GM23338 (cell line): Measurements from ENCODE around the gene CLCN6. TPM values are rescaled to one million over a fixed set of nuclear protein-coding genes. Genes with fewer than 3 reads are reported as not detected.

Experiments used
- ATAC-seq: fragments of 200-7000 bp; cut with Tn5 transposase; 3 replicates; pipeline ENCODE4 v1.9.1; 2020
- DNase-seq: peaks from one replicate; pipeline ENCODE4 v3.0.0-alpha.2; 2015; ENCODE audit warnings: low spot score
- H2AFZ ChIP-seq: fragments of 200-600 bp; sonication (generic); 2 replicates; pipeline ENCODE4 v1.8.0; 2016; ENCODE audit warnings: antibody characterized with exemption, mild to moderate bottlenecking, moderate library complexity
- H3F3A ChIP-seq: fragments of 200-600 bp; sonication (generic); replicated peaks from 2 replicates; pipeline ENCODE4 v1.8.0; 2017; ENCODE audit warnings: antibody characterized with exemption, mixed run types, low read depth
- H3K27ac ChIP-seq: fragments of 200-600 bp; sonication (generic); 2 replicates; pipeline ENCODE4 v1.6.1; 2016; ENCODE audit warnings: low read depth
- H3K27me3 ChIP-seq: fragments of 200-600 bp; sonication (generic); 2 replicates; pipeline ENCODE4 v1.8.0; 2016; ENCODE audit warnings: mild to moderate bottlenecking, mixed run types, moderate library complexity; ENCODE audit not compliant: insufficient read depth
- H3K36me3 ChIP-seq: fragments of 200-600 bp; sonication (generic); 2 replicates; pipeline ENCODE4 v1.8.0; 2016; ENCODE audit warnings: mild to moderate bottlenecking; ENCODE audit not compliant: insufficient read depth
- H3K4me1 ChIP-seq: fragments of 200-600 bp; sonication (generic); 2 replicates; pipeline ENCODE4 v1.8.0; 2016; ENCODE audit warnings: mild to moderate bottlenecking, moderate library complexity; ENCODE audit not compliant: insufficient read depth
- H3K4me2 ChIP-seq: fragments of 200-600 bp; sonication (generic); 2 replicates; pipeline ENCODE4 v1.7.1; 2017; ENCODE audit warnings: mixed run types
- H3K4me3 ChIP-seq: fragments of 200-600 bp; sonication (generic); 2 replicates; pipeline ENCODE4 v1.6.1; 2016; ENCODE audit warnings: mixed run types
- H3K79me2 ChIP-seq: fragments of 200-600 bp; sonication (generic); replicated peaks from 2 replicates; pipeline ENCODE4 v1.8.0; 2017; ENCODE audit warnings: mild to moderate bottlenecking; ENCODE audit not compliant: insufficient read depth
- H3K9me2 ChIP-seq: fragments of 200-600 bp; sonication (generic); 2 replicates; pipeline ENCODE4 v1.8.0; 2017; ENCODE audit not compliant: insufficient read depth
- H4K20me1 ChIP-seq: fragments of 200-600 bp; sonication (generic); replicated peaks from 2 replicates; pipeline ENCODE4 v1.8.0; 2017; ENCODE audit warnings: mild to moderate bottlenecking; ENCODE audit not compliant: insufficient read depth
- H3K27ac Mint-ChIP-seq: 2 replicates; pipeline ENCODE4 v1.8.0; 2020; ENCODE audit warnings: inconsistent platforms, mild to moderate bottlenecking, moderate library complexity, mixed read lengths
- H3K27me3 Mint-ChIP-seq: 3 replicates; pipeline ENCODE4 v1.8.0; 2022; ENCODE audit warnings: low read depth, mild to moderate bottlenecking, moderate library complexity, mixed read lengths, inconsistent platforms; ENCODE audit not compliant: insufficient read depth, poor library complexity
- H3K36me3 Mint-ChIP-seq: 3 replicates; pipeline ENCODE4 v1.8.0; 2021; ENCODE audit warnings: low read depth, mild to moderate bottlenecking, inconsistent platforms, moderate library complexity, mixed read lengths
- H3K4me1 Mint-ChIP-seq: 3 replicates; pipeline ENCODE4 v1.8.0; 2020; ENCODE audit warnings: mild to moderate bottlenecking, inconsistent platforms, mixed read lengths
- H3K4me3 Mint-ChIP-seq: 3 replicates; pipeline ENCODE4 v1.8.0; 2021; ENCODE audit warnings: moderate library complexity, mild to moderate bottlenecking, inconsistent platforms, mixed read lengths
- H3K9me3 Mint-ChIP-seq: 3 replicates; pipeline ENCODE4 v1.8.0; 2020; ENCODE audit warnings: moderate library complexity, mild to moderate bottlenecking, inconsistent platforms, mixed read lengths
- CTCF ChIP-seq, 2 experiments: fragments of 200-600 bp in 1 of 2; sonication (generic) in 1 of 2; conservative IDR thresholded peaks; 2 replicates each; pipeline versions ENCODE4 v1.5.1 to v1.6.1; 2016 to 2017; ENCODE audit warnings: antibody characterized with exemption in 2 of 2, low read depth in 2 of 2, mild to moderate bottlenecking in 2 of 2, moderate library complexity in 1 of 2
- EZH2 ChIP-seq: fragments of 200-600 bp; sonication (generic); IDR thresholded peaks from one replicate; pipeline ENCODE4 v1.8.0; 2017; ENCODE audit warnings: antibody characterized with exemption, mild to moderate bottlenecking, low read depth; ENCODE audit not compliant: unreplicated experiment
- EZH2phosphoT487 ChIP-seq: fragments of 200-600 bp; sonication (generic); IDR thresholded peaks from one replicate; pipeline ENCODE4 v1.8.1; 2018; ENCODE audit warnings: antibody characterized with exemption; ENCODE audit not compliant: unreplicated experiment
- NANOG ChIP-seq: IDR thresholded peaks from 2 replicates; pipeline ENCODE4 v1.6.1; 2016; ENCODE audit warnings: antibody characterized with exemption, borderline replicate concordance
- POLR2AphosphoS5 ChIP-seq: IDR thresholded peaks from 2 replicates; pipeline ENCODE4 v1.6.1; 2016; ENCODE audit warnings: antibody characterized with exemption, low read depth
- STAT1 ChIP-seq: IDR thresholded peaks from one replicate; pipeline ENCODE4 v1.6.1; 2016; ENCODE audit warnings: antibody characterized with exemption; ENCODE audit not compliant: unreplicated experiment
- ZNF114 ChIP-seq: fragments of 250-450 bp; sonication (Bioruptor Pico); IDR thresholded peaks from 2 replicates; pipeline ENCODE4 v1.5.0; 2020; ENCODE audit warnings: mild to moderate bottlenecking, moderate library complexity
- ZNF331 ChIP-seq: fragments of 250-450 bp; sonication (Bioruptor Pico); IDR thresholded peaks from 2 replicates; pipeline ENCODE4 v1.5.0; 2020; ENCODE audit warnings: low read depth, mild to moderate bottlenecking, moderate library complexity
- ZNF462 ChIP-seq: fragments of 250-450 bp; sonication (Bioruptor Pico); IDR thresholded peaks from 2 replicates; pipeline ENCODE4 v1.5.0; 2020; ENCODE audit warnings: mild to moderate bottlenecking, moderate library complexity
- polyA plus RNA-seq: library from polyadenylated mRNA; unstranded; fragments of >200 nt; fragmentation: Nextera tagmentation; extraction: Ambion mirVana; gene quantifications from 2 replicates; pipeline ENCODE4 v1.2.1, GENCODE V29; 2016
- total RNA-seq: library from RNA; depleted of rRNA; stranded (reverse); fragments of >200 nt; shearing (Covaris generic); gene quantifications from 2 replicates; pipeline ENCODE4 v1.2.3, GENCODE V29; 2014

The CLCN6 gene
- total and polyA plus RNA-seq, 2 experiments from 2014 or later = 16.0 to 22.6 TPM

- TF ChIP-seq ZNF462 (CRISPR knock-in tag) (no peak), ZNF331 (no peak)
These were observed 31.2 kb upstream of the CLCN6 start (continued) for GRCh38 chr1:11774753-11775152.

DNA sequence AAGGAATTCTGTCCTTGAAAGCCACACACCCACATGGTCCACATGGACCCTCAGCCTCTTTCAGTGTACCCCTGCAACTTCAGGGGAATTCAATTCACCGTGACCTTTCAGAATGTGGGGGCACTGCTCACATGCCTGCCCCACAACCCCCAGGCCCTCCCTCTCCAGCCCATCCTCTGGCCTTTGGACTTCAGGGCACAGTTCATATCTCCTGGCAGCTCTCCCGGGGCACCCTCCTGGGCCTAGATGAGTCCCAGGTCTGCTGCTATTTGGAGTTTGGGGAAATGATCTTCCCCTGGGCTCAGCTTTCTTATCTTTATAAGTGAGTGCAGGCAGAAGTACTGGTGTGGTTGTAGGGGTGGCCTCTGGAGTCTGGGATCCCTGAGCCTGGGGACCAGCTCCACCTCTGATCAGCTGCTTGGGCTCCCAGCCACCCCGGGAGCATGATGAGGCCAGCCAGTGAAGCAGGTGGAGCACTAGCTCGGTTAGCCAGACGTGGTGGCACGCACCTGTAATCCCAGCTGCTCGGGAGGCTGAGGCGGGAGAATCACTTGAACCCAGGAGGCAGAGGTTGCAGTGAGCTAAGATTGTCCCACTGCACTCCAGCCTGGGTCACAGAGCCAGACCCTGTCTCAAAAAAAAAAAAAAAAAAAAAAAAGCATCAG is 28.2 kb upstream of the CLCN6 start:
- H3K4me1 ChIP-seq = no peaks in the 10 kb centered on the region
- ATAC-seq = no peak
- no peaks in the 10 kb centered on the region for H4K20me1 ChIP-seq
- no peaks in the 10 kb centered on the region for H3K9me3 Mint-ChIP-seq
- H3K79me2 ChIP-seq = no peaks in the 10 kb centered on the region
- peaks cover 6% of the 10 kb centered on the region for H3K27me3 Mint-ChIP-seq
- no peaks in the 10 kb centered on the region for H3K36me3 ChIP-seq
- no peaks in the 10 kb centered on the region for H3K36me3 Mint-ChIP-seq
- no peak overlapping the region for H3K4me3 Mint-ChIP-seq
- no peak overlapping the region for H3K27ac ChIP-seq
- no peak overlapping the region for H2AFZ ChIP-seq
- TF ChIP-seq EZH2phosphoT487 (no peak), ZNF331 (no peak), CTCF (conservative IDR thresholded peaks at IDR 0.05; ENCODE audit: low read depth in 2 of 2) (no peak), ZNF114 (CRISPR knock-in tag) (no peak), POLR2AphosphoS5 (no peak), NANOG (no peak), EZH2 (no peak), STAT1 (no peak)
- H3K4me3 ChIP-seq = no peak overlapping the region
- no peak for DNase-seq
- peaks cover 2% of the 10 kb centered on the region; the same call in 1 of the 2 replicates for H3F3A ChIP-seq
- H3K4me2 ChIP-seq = no peak overlapping the region
- H3K9me2 ChIP-seq = no peaks in the 10 kb centered on the region
- no peaks in the 10 kb centered on the region for H3K27me3 ChIP-seq
- H3K4me1 Mint-ChIP-seq = no peaks in the 10 kb centered on the region
- H3K27ac Mint-ChIP-seq = no peak overlapping the region
